Measurements from ENCODE around the gene MAPK8. TPM values are rescaled to one million over a fixed set of nuclear protein-coding genes. Genes with fewer than 3 reads are reported as not detected.

The MAPK8 gene
- total RNA-seq, 1 donor from 2014 or later = 47.9 TPM

GRCh38 chr10:48453451-48454301 is 147.2 kb downstream of the MAPK8 start:
- no peak overlapping the region for H3K4me3 ChIP-seq
- ATAC-seq (peak; percentile 2 to 60), DNase-seq (no peak)
- H3K9me3 ChIP-seq = no peaks in the 10 kb centered on the region
- no peaks in the 10 kb centered on the region for H3K27me3 ChIP-seq (ENCODE audit: low read depth)
- no peak overlapping the region for H3K27ac ChIP-seq
- intact Hi-C loops (cut with DNase I) = no loop called here
- H3K4me1 ChIP-seq = no peaks in the 10 kb centered on the region
- H3K36me3 ChIP-seq = no peaks in the 10 kb centered on the region
- no peak for TF ChIP-seq CTCF (IDR thresholded peaks at IDR 0.05)

GRCh38 chr10:48454302-48455054 is 148.0 kb downstream of the MAPK8 start:
- no peaks in the 10 kb centered on the region for H3K4me1 ChIP-seq
- H3K4me3 ChIP-seq = no peak overlapping the region
- H3K9me3 ChIP-seq = no peaks in the 10 kb centered on the region
- H3K27me3 ChIP-seq (ENCODE audit: low read depth) = no peaks in the 10 kb centered on the region
- DNase-seq = no peak
- intact Hi-C loops (cut with DNase I) = no loop called here
- no peaks in the 10 kb centered on the region for H3K36me3 ChIP-seq
- ATAC-seq = peak; percentile 19 to 57
- TF ChIP-seq CTCF (IDR thresholded peaks at IDR 0.05) = no peak
- H3K27ac ChIP-seq = no peak overlapping the region

- Histone ChIP-seq H3K9me3 (no peaks in the 10 kb centered on the region), H3K36me3 (no peaks in the 10 kb centered on the region), H3K4me1 (no peaks in the 10 kb centered on the region), H3K27ac (no peak overlapping the region), H3K27me3 (ENCODE audit: low read depth) (no peaks in the 10 kb centered on the region), H3K4me3 (no peak overlapping the region)
- intact Hi-C loops (cut with DNase I) = no loop called here
- ATAC-seq (no peak), DNase-seq (no peak)
- TF ChIP-seq CTCF (IDR thresholded peaks at IDR 0.05) = no peak
These were observed 148.5 kb downstream of the MAPK8 start for GRCh38 chr10:48455055-48455391.

- Histone ChIP-seq H3K36me3 (no peaks in the 10 kb centered on the region), H3K27me3 (ENCODE audit: low read depth) (no peaks in the 10 kb centered on the region), H3K4me3 (no peak overlapping the region), H3K9me3 (no peaks in the 10 kb centered on the region), H3K27ac (no peak overlapping the region), H3K4me1 (no peaks in the 10 kb centered on the region)
- TF ChIP-seq CTCF (IDR thresholded peaks at IDR 0.05) = no peak
- DNase-seq (no peak), ATAC-seq (no peak)
- intact Hi-C loops (cut with DNase I) = no loop called here
These were observed 149.1 kb downstream of the MAPK8 start for GRCh38 chr10:48455392-48456151.

GRCh38 chr10:48456361-48456804 is 149.9 kb downstream of the MAPK8 start:
- no peak for TF ChIP-seq CTCF (IDR thresholded peaks at IDR 0.05)
- intact Hi-C loops (cut with DNase I) = no loop called here
- peak; percentile 36 to 61 for ATAC-seq

More at GRCh38 chr10:48456361-48456804, 149.9 kb downstream of the MAPK8 start:
- Histone ChIP-seq H3K36me3 (no peaks in the 10 kb centered on the region), H3K9me3 (no peaks in the 10 kb centered on the region), H3K4me1 (no peaks in the 10 kb centered on the region), H3K4me3 (no peak overlapping the region), H3K27ac (no peak overlapping the region), H3K27me3 (ENCODE audit: low read depth) (no peaks in the 10 kb centered on the region)
- peak; percentile 79 for DNase-seq

Measured in lower lobe of right lung (tissue), 2 donors.